Endothelial cell of umbilical vein (primary cell): ENCODE results near the gene ATXN10. TPM values are rescaled to one million over a fixed set of nuclear protein-coding genes. Genes with fewer than 3 reads are reported as not detected.

Experiments used
- BruUV-seq: library from RNA; stranded (reverse); fragments of 400-500 nt; replicated peaks from 2 replicates; lab custom pipeline; 2021; lab: Mats Ljungman, UMichigan
- CTCF ChIA-PET: fragments of 300-600, 350-600 bp; sonication (Branson Sonifier 250); formaldehyde crosslinking; loops from one replicate; lab custom pipeline; 2021; ENCODE audit warnings: antibody characterized with exemption, inconsistent platforms; lab: Charles Lee
- POLR2A ChIA-PET: fragments of 300-600, 350-600 bp; sonication (Branson Sonifier 250); formaldehyde crosslinking; loops from one replicate; lab custom pipeline; 2021; ENCODE audit warnings: antibody characterized with exemption, inconsistent platforms; lab: Charles Lee
- DNase-seq: peaks from one replicate; pipeline ENCODE4 v3.0.0-alpha.2; 2011; ENCODE audit warnings: low read depth, low spot score
- FAIRE-seq: peaks from 2 replicates; lab custom pipeline; 2011; peaks lifted over from hg19 to GRCh38; lab: Jason Lieb, UNC
- H2AFZ ChIP-seq: 2 replicates; pipeline ENCODE4 v1.6.0; 2012; ENCODE audit warnings: low read depth, low read length, control low read depth, inconsistent platforms
- H3K27ac ChIP-seq: 2 replicates; pipeline ENCODE4 v1.5.1; 2011; ENCODE audit warnings: low read depth, mild to moderate bottlenecking, control low read depth, low read length, moderate library complexity; ENCODE audit not compliant: insufficient read depth
- H3K27me3 ChIP-seq, 2 experiments: 2 replicates each; pipeline versions ENCODE4 v1.6.0 to v1.6.1; 2011; ENCODE audit warnings: low read length in 2 of 2, mixed read lengths in 1 of 2; ENCODE audit not compliant: control insufficient read depth in 2 of 2, insufficient read depth in 2 of 2
- H3K36me3 ChIP-seq, 2 experiments: 2 replicates in 1 of 2; 3 replicates in 1 of 2; pipeline ENCODE4 v1.5.1; 2011; ENCODE audit warnings: low read length in 2 of 2, mild to moderate bottlenecking in 1 of 2, moderate library complexity in 1 of 2; ENCODE audit not compliant: control insufficient read depth in 2 of 2, insufficient read depth in 2 of 2; ENCODE audit errors: extremely low read depth in 1 of 2
- H3K4me1 ChIP-seq: 3 replicates; pipeline ENCODE4 v1.5.1; 2011; ENCODE audit warnings: mild to moderate bottlenecking, low read length; ENCODE audit not compliant: control insufficient read depth, insufficient read depth; ENCODE audit errors: extremely low read depth
- H3K4me2 ChIP-seq: 2 replicates; pipeline ENCODE4 v1.6.1; 2011; ENCODE audit warnings: low read length, control low read depth, mixed read lengths; ENCODE audit not compliant: insufficient read depth
- H3K4me3 ChIP-seq, 3 experiments: fragments of 200-600 bp in 1 of 3; sonication (generic), shearing (Covaris generic) in 1 of 3; replicated peaks in 1 of 3; 2 replicates each; pipeline ENCODE4 v1.5.1; 2011 to 2016; ENCODE audit warnings: control low read depth in 3 of 3, low read length in 3 of 3, mild to moderate bottlenecking in 2 of 3, inconsistent platforms in 1 of 3, low read depth in 1 of 3, moderate library complexity in 1 of 3; ENCODE audit not compliant: insufficient read depth in 1 of 3
- H3K79me2 ChIP-seq: 2 replicates; pipeline ENCODE4 v1.6.0; 2012; ENCODE audit warnings: low read length, inconsistent platforms; ENCODE audit not compliant: control insufficient read depth, insufficient read depth
- H3K9ac ChIP-seq: replicated peaks from 2 replicates; pipeline ENCODE3; 2011; ENCODE audit warnings: low read length, control low read depth; ENCODE audit not compliant: insufficient read depth; ENCODE audit errors: extremely low read depth
- H3K9me1 ChIP-seq: replicated peaks from 3 replicates; pipeline ENCODE4 v1.6.0; 2011; ENCODE audit warnings: mild to moderate bottlenecking, low read length; ENCODE audit not compliant: control insufficient read depth, insufficient read depth; ENCODE audit errors: extremely low read depth
- H3K9me3 ChIP-seq: replicated peaks from 2 replicates; pipeline ENCODE4 v1.5.1; 2012; ENCODE audit warnings: low read length, inconsistent platforms; ENCODE audit not compliant: control insufficient read depth, insufficient read depth
- H4K20me1 ChIP-seq: replicated peaks from 2 replicates; pipeline ENCODE3; 2011; ENCODE audit warnings: mild to moderate bottlenecking, low read length; ENCODE audit not compliant: control insufficient read depth, insufficient read depth; ENCODE audit errors: extremely low read depth
- FOS ChIP-seq: IDR thresholded peaks from 2 replicates; pipeline ENCODE4 v1.6.1; 2011; ENCODE audit warnings: mild to moderate bottlenecking, low read length, moderate library complexity, borderline replicate concordance; ENCODE audit not compliant: insufficient read depth
- MYC ChIP-seq: IDR thresholded peaks from one replicate; pipeline ENCODE4 v1.6.1; 2011; ENCODE audit warnings: mild to moderate bottlenecking, low read depth, low read length
- POLR2AphosphoS5 ChIP-seq: IDR thresholded peaks from 2 replicates; pipeline ENCODE4 v1.6.1; 2012; ENCODE audit warnings: low read depth, mild to moderate bottlenecking, control low read depth, low read length, moderate library complexity; ENCODE audit not compliant: insufficient read depth
- dilution Hi-C: fragments of 300-500 bp; cut with MboI; formaldehyde crosslinking; loops from one replicate; pipeline ENCODE4 v1.15.0; 2019; ENCODE audit warnings: low sequenced_read_pairs; ENCODE audit not compliant: extremely low pct_ligation_motif_present
- intact Hi-C: fragments of 100-400 bp; cut with micrococcal nuclease; formaldehyde crosslinking; loops from one replicate; pipeline ENCODE4 v1.10.0; 2022
- polyA plus RNA-seq, 4 experiments: library from polyadenylated mRNA; depleted of rRNA in 3 of 4; stranded (reverse) in 3 of 4; unstranded in 1 of 4; fragments of >200 nt; gene quantifications; 2 replicates each; pipeline versions ENCODE4 v1.2.1 to v1.2.3, GENCODE V29; 2011 to 2012; ENCODE audit warnings: missing spikeins in 1 of 4
- total RNA-seq: library from RNA; stranded (reverse); gene quantifications from 2 replicates; pipeline ENCODE4 v1.2.3, GENCODE V29; 2021
- TF ChIP-seq, protein P1 (sequence below), 2 donors: IDR thresholded peaks; 1 replicate in 1 of 2; 2 replicates in 1 of 2; pipeline ENCODE4 v1.5.1; 2011; ENCODE audit warnings: low read length in 2 of 2, mild to moderate bottlenecking in 2 of 2, moderate library complexity in 2 of 2, control low read depth in 1 of 2, inconsistent platforms in 1 of 2, low read depth in 1 of 2; ENCODE audit not compliant: insufficient read depth in 1 of 2; ENCODE audit errors: extremely low read depth in 1 of 2
- TF ChIP-seq, protein P2 (sequence below): IDR thresholded peaks from 2 replicates; pipeline ENCODE4 v1.6.1; 2011; ENCODE audit not compliant: insufficient read depth, insufficient read length

ATXN10 gene
- total and polyA plus RNA-seq, 2 donors (not counting 3 experiments of a cell fraction or from before 2014, with no cell fraction given): 73.2 to 91.9 TPM

DNA sequence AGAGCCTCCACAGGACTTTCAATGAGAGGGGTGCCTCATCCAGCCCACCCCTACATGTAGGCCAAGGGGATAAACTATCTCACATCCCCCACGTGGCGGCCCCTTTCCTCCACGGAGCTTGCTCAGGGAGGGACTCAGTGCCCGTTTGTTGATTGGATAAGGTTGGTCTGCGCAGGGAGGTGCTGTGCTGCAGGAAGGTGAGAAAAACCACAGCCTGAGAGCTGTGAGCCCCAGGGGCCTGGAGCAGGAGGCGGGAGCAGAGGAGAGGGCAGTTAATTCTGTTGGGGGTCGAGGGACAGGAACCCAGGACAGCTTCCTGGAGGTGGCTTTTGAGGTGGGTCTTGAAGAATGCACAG is 31.9 kb upstream of the ATXN10 start:
- TF ChIP-seq MYC: no peak
- TF ChIP-seq, protein P1, sequence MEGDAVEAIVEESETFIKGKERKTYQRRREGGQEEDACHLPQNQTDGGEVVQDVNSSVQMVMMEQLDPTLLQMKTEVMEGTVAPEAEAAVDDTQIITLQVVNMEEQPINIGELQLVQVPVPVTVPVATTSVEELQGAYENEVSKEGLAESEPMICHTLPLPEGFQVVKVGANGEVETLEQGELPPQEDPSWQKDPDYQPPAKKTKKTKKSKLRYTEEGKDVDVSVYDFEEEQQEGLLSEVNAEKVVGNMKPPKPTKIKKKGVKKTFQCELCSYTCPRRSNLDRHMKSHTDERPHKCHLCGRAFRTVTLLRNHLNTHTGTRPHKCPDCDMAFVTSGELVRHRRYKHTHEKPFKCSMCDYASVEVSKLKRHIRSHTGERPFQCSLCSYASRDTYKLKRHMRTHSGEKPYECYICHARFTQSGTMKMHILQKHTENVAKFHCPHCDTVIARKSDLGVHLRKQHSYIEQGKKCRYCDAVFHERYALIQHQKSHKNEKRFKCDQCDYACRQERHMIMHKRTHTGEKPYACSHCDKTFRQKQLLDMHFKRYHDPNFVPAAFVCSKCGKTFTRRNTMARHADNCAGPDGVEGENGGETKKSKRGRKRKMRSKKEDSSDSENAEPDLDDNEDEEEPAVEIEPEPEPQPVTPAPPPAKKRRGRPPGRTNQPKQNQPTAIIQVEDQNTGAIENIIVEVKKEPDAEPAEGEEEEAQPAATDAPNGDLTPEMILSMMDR (IDR thresholded peaks at IDR 0.05; ENCODE audit: extremely low read depth in 1 of 2, insufficient read depth in 1 of 2, low read depth in 1 of 2, low read length in 2 of 2): no peak
- TF ChIP-seq, protein P2, sequence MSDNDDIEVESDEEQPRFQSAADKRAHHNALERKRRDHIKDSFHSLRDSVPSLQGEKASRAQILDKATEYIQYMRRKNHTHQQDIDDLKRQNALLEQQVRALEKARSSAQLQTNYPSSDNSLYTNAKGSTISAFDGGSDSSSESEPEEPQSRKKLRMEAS: no peak
- TF ChIP-seq FOS: no peak
- POLR2A ChIA-PET: no interaction called here

DNA sequence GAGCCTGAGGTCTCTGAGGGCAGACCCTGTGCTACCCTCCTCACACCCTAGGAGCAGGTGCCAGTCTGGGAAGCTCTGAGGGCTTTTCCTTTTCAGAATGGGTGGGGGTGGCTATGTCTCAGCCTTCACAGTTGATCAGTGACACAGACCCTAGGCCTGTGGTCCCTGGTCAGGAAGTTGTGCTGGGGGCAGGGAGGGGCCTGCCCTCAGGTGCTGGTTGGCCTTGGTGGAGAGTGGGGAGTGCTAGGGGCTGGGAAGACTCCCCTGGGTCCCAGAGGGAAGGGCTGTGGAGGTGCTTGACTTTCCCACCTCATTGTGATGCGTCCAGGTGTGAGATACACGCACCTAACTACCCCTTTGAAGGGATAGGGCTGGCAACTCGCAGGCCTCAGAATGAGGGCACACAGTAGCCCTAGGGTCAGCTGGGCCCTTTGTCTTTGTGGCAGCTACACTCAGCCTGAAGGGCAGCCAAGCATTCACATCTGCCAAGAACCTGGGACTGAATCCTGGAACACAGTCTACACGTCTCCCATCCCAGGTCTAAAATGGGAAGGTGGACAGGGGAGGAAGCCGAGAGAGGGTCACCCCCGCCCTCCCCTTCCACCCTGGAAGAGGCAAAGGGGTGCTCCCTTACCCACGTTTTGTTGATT is 31.2 kb upstream of the ATXN10 start:
- Histone ChIP-seq H3K9me1 (no peaks in the 10 kb centered on the region), H3K27me3 (peaks cover 7 to 24% of the 10 kb centered on the region in 2 experiments), H3K27ac (no peak overlapping the region), H4K20me1 (no peaks in the 10 kb centered on the region), H3K9ac (no peak overlapping the region), H3K9me3 (no peaks in the 10 kb centered on the region), H3K4me1 (peaks cover 13% of the 10 kb centered on the region), H3K36me3 (no peaks in the 10 kb centered on the region), H3K4me2 (no peak overlapping the region), H2AFZ (no peak overlapping the region), H3K79me2 (no peaks in the 10 kb centered on the region), H3K4me3 (no peak overlapping the region)
- FAIRE-seq: no peak
- BruUV-seq: no TSS peak
- ChIA-PET POLR2A (no interaction called here), CTCF (no interaction called here)
- TF ChIP-seq POLR2AphosphoS5: no peak
- intact Hi-C loops (no loop called here), dilution Hi-C loops (no loop called here)
- DNase-seq: no peak

More for the DNA sequence above, 31.9 kb upstream of the ATXN10 start:
- H3K4me1 ChIP-seq: peaks cover 13% of the 10 kb centered on the region
- no peak overlapping the region for H3K4me2 ChIP-seq
- no peak overlapping the region for H3K27ac ChIP-seq
- no peak overlapping the region for H2AFZ ChIP-seq
- no TSS peak for BruUV-seq
- no peaks in the 10 kb centered on the region for H3K9me3 ChIP-seq
- intact Hi-C loops (no loop called here), dilution Hi-C loops (no loop called here)
- no peak for DNase-seq
- H3K9me1 ChIP-seq: no peaks in the 10 kb centered on the region
- H3K79me2 ChIP-seq: no peaks in the 10 kb centered on the region
- no peaks in the 10 kb centered on the region for H3K36me3 ChIP-seq
- H3K4me3 ChIP-seq: no peak overlapping the region
- no peak overlapping the region for H3K9ac ChIP-seq
- peaks cover 6 to 19% of the 10 kb centered on the region in 2 experiments for H3K27me3 ChIP-seq
- CTCF ChIA-PET: no interaction called here
- H4K20me1 ChIP-seq: no peaks in the 10 kb centered on the region
- FAIRE-seq: no peak
